SK-N-SH treated with all-trans-retinoic acid at 6 μM for 48 hours (cell line): ENCODE results near the gene S1PR3.

ENCODE experiments used
- ATAC-seq: fragments of 200-7000 bp; cut with Tn5 transposase; 3 replicates; pipeline ENCODE4 v1.9.1; 2020; ENCODE audit warnings: mild to moderate bottlenecking, moderate library complexity
- ARNTL ChIP-seq: fragments of 450-650 bp; formaldehyde crosslinking; IDR thresholded peaks from 2 replicates; pipeline ENCODE4 v1.5.0; 2020; ENCODE audit warnings: low read depth, mild to moderate bottlenecking, moderate library complexity, borderline replicate concordance
- BACH2 ChIP-seq: fragments of 250-450 bp; sonication (Bioruptor Pico); IDR thresholded peaks from 2 replicates; pipeline ENCODE4 v1.9.0; 2021; ENCODE audit warnings: mild to moderate bottlenecking, borderline replicate concordance
- CSDC2 ChIP-seq: fragments of 250-450 bp; sonication (Bioruptor Pico); IDR thresholded peaks from 2 replicates; pipeline ENCODE4 v1.5.0; 2020; ENCODE audit warnings: mild to moderate bottlenecking, moderate library complexity
- GLIS3 ChIP-seq: fragments of 250-450 bp; sonication (Bioruptor Pico); IDR thresholded peaks from 2 replicates; pipeline ENCODE4 v1.5.0; 2020; ENCODE audit warnings: mild to moderate bottlenecking, moderate library complexity
- ISL1 ChIP-seq: fragments of 250-450 bp; sonication (Bioruptor Pico); IDR thresholded peaks from 2 replicates; pipeline ENCODE4 v2.1.2; 2022; ENCODE audit warnings: mild to moderate bottlenecking, moderate library complexity
- OSR1 ChIP-seq: fragments of 250-450 bp; sonication (Bioruptor Pico); IDR thresholded peaks from 2 replicates; pipeline ENCODE4 v1.8.0; 2022; ENCODE audit warnings: moderate library complexity, mild to moderate bottlenecking, inconsistent platforms
- PATZ1 ChIP-seq: fragments of 250-450 bp; sonication (Bioruptor Pico); IDR thresholded peaks from 2 replicates; pipeline ENCODE4 v1.8.0; 2020; ENCODE audit warnings: mild to moderate bottlenecking, moderate library complexity, borderline replicate concordance
- PPARA ChIP-seq: fragments of 250-450 bp; sonication (Bioruptor Pico); IDR thresholded peaks from 2 replicates; pipeline ENCODE4 v1.5.0; 2020; ENCODE audit warnings: mild to moderate bottlenecking, borderline replicate concordance
- SNAI2 ChIP-seq: fragments of 250-450 bp; sonication (Bioruptor Pico); IDR thresholded peaks from 2 replicates; pipeline ENCODE4 v1.5.0; 2020; ENCODE audit warnings: mild to moderate bottlenecking, moderate library complexity
- TCF4 ChIP-seq: fragments of 250-450 bp; sonication (Bioruptor Pico); IDR thresholded peaks from 2 replicates; pipeline ENCODE4 v1.8.0; 2021; ENCODE audit warnings: mild to moderate bottlenecking, moderate library complexity, borderline replicate concordance
- TOX ChIP-seq: fragments of 250-450 bp; sonication (Bioruptor Pico); IDR thresholded peaks from 2 replicates; pipeline ENCODE4 v1.8.0; 2021; ENCODE audit warnings: mild to moderate bottlenecking, moderate library complexity, borderline replicate concordance
- ZC3H10 ChIP-seq: fragments of 250-450 bp; sonication (Bioruptor Pico); IDR thresholded peaks from 2 replicates; pipeline ENCODE4 v1.5.1; 2021; ENCODE audit warnings: mild to moderate bottlenecking, moderate library complexity
- ZFP3 ChIP-seq: fragments of 250-450 bp; sonication (Bioruptor Pico); IDR thresholded peaks from 2 replicates; pipeline ENCODE4 v1.5.0; 2020; ENCODE audit warnings: mild to moderate bottlenecking, moderate library complexity
- ZFP30 ChIP-seq: fragments of 450-650 bp; formaldehyde crosslinking; IDR thresholded peaks from 2 replicates; pipeline ENCODE4 v1.5.0; 2022; ENCODE audit warnings: mild to moderate bottlenecking, moderate library complexity
- ZNF565 ChIP-seq: fragments of 450-650 bp; formaldehyde crosslinking; conservative IDR thresholded peaks from 2 replicates; pipeline ENCODE4 v1.5.0; 2020; ENCODE audit warnings: low read depth, mild to moderate bottlenecking, moderate library complexity
- ZNF70 ChIP-seq: fragments of 450-650 bp; formaldehyde crosslinking; IDR thresholded peaks from 2 replicates; pipeline ENCODE4 v1.5.0; 2020; ENCODE audit warnings: mild to moderate bottlenecking, moderate library complexity
- TF ChIP-seq, protein P1 (sequence below): fragments of 250-450 bp; sonication (Bioruptor Pico); IDR thresholded peaks from 2 replicates; pipeline ENCODE4 v1.5.0; 2020; ENCODE audit warnings: mild to moderate bottlenecking, moderate library complexity
- TF ChIP-seq, protein P2 (sequence below): fragments of 250-450 bp; sonication (Bioruptor Pico); IDR thresholded peaks from 2 replicates; pipeline ENCODE4 v1.8.0; 2021; ENCODE audit warnings: low read depth, mild to moderate bottlenecking, moderate library complexity, borderline replicate concordance

S1PR3 gene

DNA sequence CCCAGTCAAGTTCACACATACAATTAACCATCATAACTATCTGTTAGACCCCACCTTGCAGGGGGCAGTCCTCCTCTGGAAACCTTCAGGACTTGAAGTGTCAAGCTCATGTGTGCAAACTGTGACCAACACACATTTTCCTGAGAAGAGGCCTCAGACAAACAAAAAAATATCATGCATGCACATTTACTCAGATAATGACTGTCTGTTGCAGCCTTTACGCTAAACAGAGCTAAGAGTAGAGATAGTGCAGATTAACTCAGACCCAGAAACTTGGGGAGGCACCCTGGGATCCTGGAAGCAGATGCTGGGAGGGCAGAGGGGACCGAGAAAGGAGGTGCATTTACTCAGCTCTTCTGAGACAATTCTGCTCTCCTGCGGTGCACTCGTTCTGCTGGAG, 3.6 kb upstream of the S1PR3 start (continued):
- TF ChIP-seq, protein P1, sequence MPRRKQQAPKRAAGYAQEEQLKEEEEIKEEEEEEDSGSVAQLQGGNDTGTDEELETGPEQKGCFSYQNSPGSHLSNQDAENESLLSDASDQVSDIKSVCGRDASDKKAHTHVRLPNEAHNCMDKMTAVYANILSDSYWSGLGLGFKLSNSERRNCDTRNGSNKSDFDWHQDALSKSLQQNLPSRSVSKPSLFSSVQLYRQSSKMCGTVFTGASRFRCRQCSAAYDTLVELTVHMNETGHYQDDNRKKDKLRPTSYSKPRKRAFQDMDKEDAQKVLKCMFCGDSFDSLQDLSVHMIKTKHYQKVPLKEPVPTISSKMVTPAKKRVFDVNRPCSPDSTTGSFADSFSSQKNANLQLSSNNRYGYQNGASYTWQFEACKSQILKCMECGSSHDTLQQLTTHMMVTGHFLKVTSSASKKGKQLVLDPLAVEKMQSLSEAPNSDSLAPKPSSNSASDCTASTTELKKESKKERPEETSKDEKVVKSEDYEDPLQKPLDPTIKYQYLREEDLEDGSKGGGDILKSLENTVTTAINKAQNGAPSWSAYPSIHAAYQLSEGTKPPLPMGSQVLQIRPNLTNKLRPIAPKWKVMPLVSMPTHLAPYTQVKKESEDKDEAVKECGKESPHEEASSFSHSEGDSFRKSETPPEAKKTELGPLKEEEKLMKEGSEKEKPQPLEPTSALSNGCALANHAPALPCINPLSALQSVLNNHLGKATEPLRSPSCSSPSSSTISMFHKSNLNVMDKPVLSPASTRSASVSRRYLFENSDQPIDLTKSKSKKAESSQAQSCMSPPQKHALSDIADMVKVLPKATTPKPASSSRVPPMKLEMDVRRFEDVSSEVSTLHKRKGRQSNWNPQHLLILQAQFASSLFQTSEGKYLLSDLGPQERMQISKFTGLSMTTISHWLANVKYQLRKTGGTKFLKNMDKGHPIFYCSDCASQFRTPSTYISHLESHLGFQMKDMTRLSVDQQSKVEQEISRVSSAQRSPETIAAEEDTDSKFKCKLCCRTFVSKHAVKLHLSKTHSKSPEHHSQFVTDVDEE (CRISPR knock-in tag): no peak
- TF ChIP-seq GLIS3 (CRISPR knock-in tag): no peak

DNA sequence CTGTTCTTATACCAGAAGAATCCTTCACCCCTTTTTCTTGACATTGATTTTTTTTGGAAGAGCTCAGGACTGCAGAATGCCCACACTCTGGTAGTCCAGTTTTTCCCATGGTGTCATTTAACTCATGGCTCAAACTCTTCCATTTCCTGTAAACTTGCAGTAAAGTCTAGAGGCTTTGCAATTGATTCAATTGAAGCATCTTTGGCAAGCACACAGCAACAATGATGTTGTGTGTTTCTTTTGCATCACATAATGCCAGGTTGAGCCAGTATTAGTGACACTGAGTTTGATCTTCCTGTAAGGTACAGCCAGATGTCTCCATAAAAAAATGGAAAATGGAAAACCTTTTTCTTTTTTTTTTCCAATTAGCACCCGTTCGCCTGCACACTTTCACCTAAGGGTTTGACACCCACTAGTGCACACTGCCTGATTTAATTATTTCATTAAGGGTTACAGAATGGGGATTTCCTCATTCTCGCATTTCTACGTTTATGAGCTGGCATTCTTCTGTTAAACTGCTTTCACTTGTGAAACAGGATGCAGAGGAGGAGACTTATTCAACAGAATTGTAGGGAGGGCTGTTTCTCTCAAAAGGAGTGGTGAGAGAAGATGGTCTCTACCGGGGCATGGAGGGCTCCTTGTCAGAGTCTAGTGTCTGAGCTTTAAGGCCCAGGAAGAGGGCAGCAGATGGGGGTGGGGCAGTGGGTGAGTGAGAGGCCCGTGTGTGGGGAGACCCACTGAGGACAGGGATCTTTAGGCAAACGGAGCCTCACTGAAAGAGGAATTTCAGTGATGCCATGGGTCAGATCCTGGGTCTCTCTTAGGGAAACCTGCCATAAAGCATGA, 2.2 kb upstream of the S1PR3 start:
- TF ChIP-seq GLIS3 (CRISPR knock-in tag) (no peak), OSR1 (CRISPR knock-in tag) (no peak), PPARA (no peak), SNAI2 (no peak), CSDC2 (CRISPR knock-in tag) (no peak), ARNTL (no peak), PATZ1 (no peak), ZNF565 (CRISPR knock-in tag) (no peak), ZNF70 (no peak), TCF4 (CRISPR knock-in tag) (no peak), BACH2 (CRISPR knock-in tag) (no peak), ISL1 (CRISPR knock-in tag) (no peak), ZFP3 (CRISPR knock-in tag) (no peak), ZFP30 (CRISPR knock-in tag) (no peak), TOX (CRISPR knock-in tag) (no peak), ZC3H10 (no peak)
- TF ChIP-seq, protein P1 (CRISPR knock-in tag): no peak
- TF ChIP-seq, protein P2, sequence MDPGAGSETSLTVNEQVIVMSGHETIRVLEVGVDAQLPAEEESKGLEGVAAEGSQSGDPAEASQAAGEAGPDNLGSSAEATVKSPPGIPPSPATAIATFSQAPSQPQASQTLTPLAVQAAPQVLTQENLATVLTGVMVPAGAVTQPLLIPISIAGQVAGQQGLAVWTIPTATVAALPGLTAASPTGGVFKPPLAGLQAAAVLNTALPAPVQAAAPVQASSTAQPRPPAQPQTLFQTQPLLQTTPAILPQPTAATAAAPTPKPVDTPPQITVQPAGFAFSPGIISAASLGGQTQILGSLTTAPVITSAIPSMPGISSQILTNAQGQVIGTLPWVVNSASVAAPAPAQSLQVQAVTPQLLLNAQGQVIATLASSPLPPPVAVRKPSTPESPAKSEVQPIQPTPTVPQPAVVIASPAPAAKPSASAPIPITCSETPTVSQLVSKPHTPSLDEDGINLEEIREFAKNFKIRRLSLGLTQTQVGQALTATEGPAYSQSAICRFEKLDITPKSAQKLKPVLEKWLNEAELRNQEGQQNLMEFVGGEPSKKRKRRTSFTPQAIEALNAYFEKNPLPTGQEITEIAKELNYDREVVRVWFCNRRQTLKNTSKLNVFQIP (CRISPR knock-in tag): no peak
- ATAC-seq: no peak

DNA sequence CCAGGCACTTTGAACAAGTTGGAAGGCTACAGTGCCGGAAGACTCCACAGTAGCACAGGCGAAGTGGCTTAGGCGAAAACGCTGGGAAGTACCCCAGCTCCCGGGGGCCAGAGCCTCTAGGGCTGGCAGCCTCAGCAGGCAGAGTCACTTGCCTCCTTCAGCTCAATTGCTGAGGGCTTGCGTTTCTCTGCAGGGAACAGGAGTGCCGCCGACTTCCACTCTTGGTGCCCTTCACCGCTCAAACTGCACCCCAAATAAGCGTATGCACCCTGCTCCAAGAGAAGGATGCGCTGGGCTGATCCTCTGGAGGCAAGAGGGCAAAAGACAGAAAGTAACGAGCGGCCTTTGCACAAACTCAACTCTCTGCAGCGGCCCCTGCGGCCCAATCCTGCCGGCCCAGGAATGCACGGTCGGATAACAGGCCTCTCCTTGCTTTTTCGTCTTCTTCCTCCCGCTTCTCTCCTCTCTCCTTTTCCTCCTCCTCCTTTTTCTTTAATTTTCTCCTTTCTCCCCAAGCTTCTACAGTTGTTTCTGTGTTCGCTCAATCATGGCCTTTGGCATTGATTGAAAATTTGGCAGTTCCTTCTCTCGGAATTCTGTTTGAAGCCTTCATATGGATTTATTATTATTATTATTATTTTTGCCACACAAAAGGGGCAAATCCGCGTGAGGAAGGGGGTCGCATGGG, 1.1 kb upstream of the S1PR3 start:
- TF ChIP-seq GLIS3 (CRISPR knock-in tag): no peak
- no peak for TF ChIP-seq ZNF565 (CRISPR knock-in tag)
- TF ChIP-seq TOX (CRISPR knock-in tag): no peak
- no peak for TF ChIP-seq ZFP30 (CRISPR knock-in tag)
- TF ChIP-seq BACH2 (CRISPR knock-in tag): no peak
- TF ChIP-seq SNAI2: no peak
- TF ChIP-seq, protein P2 (CRISPR knock-in tag): no peak
- TF ChIP-seq CSDC2 (CRISPR knock-in tag): no peak
- no peak for TF ChIP-seq ARNTL
- no peak for TF ChIP-seq ZFP3 (CRISPR knock-in tag)
- no peak for ATAC-seq
